GM23338 (cell line): ENCODE measurements around the gene ANKFN1. TPM values are rescaled to one million over a fixed set of nuclear protein-coding genes. Genes with fewer than 3 reads are reported as not detected.

Experiments
- ATAC-seq: fragments of 200-7000 bp; cut with Tn5 transposase; 3 replicates; pipeline ENCODE4 v1.9.1; 2020
- DNase-seq: peaks from one replicate; pipeline ENCODE4 v3.0.0-alpha.2; 2015; ENCODE audit warnings: low spot score
- H2AFZ ChIP-seq: fragments of 200-600 bp; sonication (generic); 2 replicates; pipeline ENCODE4 v1.8.0; 2016; ENCODE audit warnings: antibody characterized with exemption, mild to moderate bottlenecking, moderate library complexity
- H3F3A ChIP-seq: fragments of 200-600 bp; sonication (generic); replicated peaks from 2 replicates; pipeline ENCODE4 v1.8.0; 2017; ENCODE audit warnings: antibody characterized with exemption, mixed run types, low read depth
- H3K27ac ChIP-seq: fragments of 200-600 bp; sonication (generic); 2 replicates; pipeline ENCODE4 v1.6.1; 2016; ENCODE audit warnings: low read depth
- H3K27me3 ChIP-seq: fragments of 200-600 bp; sonication (generic); 2 replicates; pipeline ENCODE4 v1.8.0; 2016; ENCODE audit warnings: mild to moderate bottlenecking, mixed run types, moderate library complexity; ENCODE audit not compliant: insufficient read depth
- H3K36me3 ChIP-seq: fragments of 200-600 bp; sonication (generic); 2 replicates; pipeline ENCODE4 v1.8.0; 2016; ENCODE audit warnings: mild to moderate bottlenecking; ENCODE audit not compliant: insufficient read depth
- H3K4me1 ChIP-seq: fragments of 200-600 bp; sonication (generic); 2 replicates; pipeline ENCODE4 v1.8.0; 2016; ENCODE audit warnings: mild to moderate bottlenecking, moderate library complexity; ENCODE audit not compliant: insufficient read depth
- H3K4me2 ChIP-seq: fragments of 200-600 bp; sonication (generic); 2 replicates; pipeline ENCODE4 v1.7.1; 2017; ENCODE audit warnings: mixed run types
- H3K4me3 ChIP-seq: fragments of 200-600 bp; sonication (generic); 2 replicates; pipeline ENCODE4 v1.6.1; 2016; ENCODE audit warnings: mixed run types
- H3K79me2 ChIP-seq: fragments of 200-600 bp; sonication (generic); replicated peaks from 2 replicates; pipeline ENCODE4 v1.8.0; 2017; ENCODE audit warnings: mild to moderate bottlenecking; ENCODE audit not compliant: insufficient read depth
- H3K9me2 ChIP-seq: fragments of 200-600 bp; sonication (generic); 2 replicates; pipeline ENCODE4 v1.8.0; 2017; ENCODE audit not compliant: insufficient read depth
- H4K20me1 ChIP-seq: fragments of 200-600 bp; sonication (generic); replicated peaks from 2 replicates; pipeline ENCODE4 v1.8.0; 2017; ENCODE audit warnings: mild to moderate bottlenecking; ENCODE audit not compliant: insufficient read depth
- H3K27ac Mint-ChIP-seq: 2 replicates; pipeline ENCODE4 v1.8.0; 2020; ENCODE audit warnings: inconsistent platforms, mild to moderate bottlenecking, moderate library complexity, mixed read lengths
- H3K27me3 Mint-ChIP-seq: 3 replicates; pipeline ENCODE4 v1.8.0; 2022; ENCODE audit warnings: low read depth, mild to moderate bottlenecking, moderate library complexity, mixed read lengths, inconsistent platforms; ENCODE audit not compliant: insufficient read depth, poor library complexity
- H3K36me3 Mint-ChIP-seq: 3 replicates; pipeline ENCODE4 v1.8.0; 2021; ENCODE audit warnings: low read depth, mild to moderate bottlenecking, inconsistent platforms, moderate library complexity, mixed read lengths
- H3K4me1 Mint-ChIP-seq: 3 replicates; pipeline ENCODE4 v1.8.0; 2020; ENCODE audit warnings: mild to moderate bottlenecking, inconsistent platforms, mixed read lengths
- H3K4me3 Mint-ChIP-seq: 3 replicates; pipeline ENCODE4 v1.8.0; 2021; ENCODE audit warnings: moderate library complexity, mild to moderate bottlenecking, inconsistent platforms, mixed read lengths
- H3K9me3 Mint-ChIP-seq: 3 replicates; pipeline ENCODE4 v1.8.0; 2020; ENCODE audit warnings: moderate library complexity, mild to moderate bottlenecking, inconsistent platforms, mixed read lengths
- CREB1 ChIP-seq: fragments of 250-450 bp; sonication (Bioruptor Pico); IDR thresholded peaks from 2 replicates; pipeline ENCODE4 v1.5.0; 2020; ENCODE audit warnings: low read depth, mild to moderate bottlenecking, moderate library complexity
- EZH2 ChIP-seq: fragments of 200-600 bp; sonication (generic); IDR thresholded peaks from one replicate; pipeline ENCODE4 v1.8.0; 2017; ENCODE audit warnings: antibody characterized with exemption, mild to moderate bottlenecking, low read depth; ENCODE audit not compliant: unreplicated experiment
- EZH2phosphoT487 ChIP-seq: fragments of 200-600 bp; sonication (generic); IDR thresholded peaks from one replicate; pipeline ENCODE4 v1.8.1; 2018; ENCODE audit warnings: antibody characterized with exemption; ENCODE audit not compliant: unreplicated experiment
- JUNB ChIP-seq: IDR thresholded peaks from one replicate; pipeline ENCODE4 v1.6.1; 2016; ENCODE audit warnings: antibody characterized with exemption; ENCODE audit not compliant: unreplicated experiment
- NANOG ChIP-seq: IDR thresholded peaks from 2 replicates; pipeline ENCODE4 v1.6.1; 2016; ENCODE audit warnings: antibody characterized with exemption, borderline replicate concordance
- POLR2AphosphoS5 ChIP-seq: IDR thresholded peaks from 2 replicates; pipeline ENCODE4 v1.6.1; 2016; ENCODE audit warnings: antibody characterized with exemption, low read depth
- STAT1 ChIP-seq: IDR thresholded peaks from one replicate; pipeline ENCODE4 v1.6.1; 2016; ENCODE audit warnings: antibody characterized with exemption; ENCODE audit not compliant: unreplicated experiment
- ZNF114 ChIP-seq: fragments of 250-450 bp; sonication (Bioruptor Pico); IDR thresholded peaks from 2 replicates; pipeline ENCODE4 v1.5.0; 2020; ENCODE audit warnings: mild to moderate bottlenecking, moderate library complexity
- ZNF331 ChIP-seq: fragments of 250-450 bp; sonication (Bioruptor Pico); IDR thresholded peaks from 2 replicates; pipeline ENCODE4 v1.5.0; 2020; ENCODE audit warnings: low read depth, mild to moderate bottlenecking, moderate library complexity
- polyA plus RNA-seq: library from polyadenylated mRNA; unstranded; fragments of >200 nt; fragmentation: Nextera tagmentation; extraction: Ambion mirVana; gene quantifications from 2 replicates; pipeline ENCODE4 v1.2.1, GENCODE V29; 2016
- total RNA-seq: library from RNA; depleted of rRNA; stranded (reverse); fragments of >200 nt; shearing (Covaris generic); gene quantifications from 2 replicates; pipeline ENCODE4 v1.2.3, GENCODE V29; 2014
- TF ChIP-seq, protein P1 (sequence below), 2 experiments: fragments of 200-600 bp in 1 of 2; sonication (generic) in 1 of 2; conservative IDR thresholded peaks; 2 replicates each; pipeline versions ENCODE4 v1.5.1 to v1.6.1; 2016 to 2017; ENCODE audit warnings: antibody characterized with exemption in 2 of 2, low read depth in 2 of 2, mild to moderate bottlenecking in 2 of 2, moderate library complexity in 1 of 2
- TF ChIP-seq, protein P2 (sequence below): IDR thresholded peaks from 2 replicates; pipeline ENCODE4 v1.6.1; 2016; ENCODE audit warnings: antibody characterized with exemption
- TF ChIP-seq, protein P3 (sequence below): IDR thresholded peaks from one replicate; pipeline ENCODE4 v1.6.1; 2018; ENCODE audit warnings: antibody characterized with exemption; ENCODE audit not compliant: unreplicated experiment
- TF ChIP-seq, protein P4 (sequence below): fragments of 250-450 bp; sonication (Bioruptor Pico); IDR thresholded peaks from 2 replicates; pipeline ENCODE4 v1.5.0; 2020; ENCODE audit warnings: mild to moderate bottlenecking, moderate library complexity

Gene ANKFN1
- total and polyA plus RNA-seq, 2 experiments from 2014 or later, result not detected

DNA sequence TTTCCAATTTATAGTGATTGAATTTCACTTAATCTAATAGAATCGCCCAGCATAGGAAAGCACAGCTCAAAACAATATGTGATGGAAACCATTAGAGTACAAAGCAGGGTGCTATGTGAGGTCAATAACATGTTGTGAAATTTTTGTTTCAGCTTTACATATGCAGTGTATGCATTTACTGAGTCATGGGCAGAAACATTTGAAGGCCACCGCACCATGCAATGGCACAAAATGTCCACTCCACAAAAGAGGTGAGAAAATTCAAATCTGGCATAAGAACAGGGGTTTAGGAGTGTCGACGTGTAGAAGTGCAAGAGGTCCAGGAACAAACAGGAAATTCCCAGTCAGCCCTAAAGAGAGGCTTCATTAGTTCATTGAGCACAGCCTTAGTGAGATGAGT is 131.2 kb downstream of the ANKFN1 start:
- H3K79me2 ChIP-seq, result no peaks in the 10 kb centered on the region
- ATAC-seq, result no peak
- peaks cover 2% of the 10 kb centered on the region for H3K4me1 ChIP-seq
- no peak overlapping the region for H3K4me3 Mint-ChIP-seq
- no peaks in the 10 kb centered on the region for H3K36me3 Mint-ChIP-seq
- H3K4me2 ChIP-seq, result no peak overlapping the region
- H3K9me3 Mint-ChIP-seq, result no peaks in the 10 kb centered on the region
- H3K9me2 ChIP-seq, result peaks cover 8% of the 10 kb centered on the region; the same call in 1 of the 2 replicates
- DNase-seq, result no peak
- no peaks in the 10 kb centered on the region for H3K27me3 ChIP-seq
- no peaks in the 10 kb centered on the region for H3K36me3 ChIP-seq
- TF ChIP-seq EZH2phosphoT487 (no peak), ZNF331 (CRISPR knock-in tag) (no peak), NANOG (no peak), STAT1 (no peak), CREB1 (CRISPR knock-in tag) (no peak), POLR2AphosphoS5 (no peak), ZNF114 (CRISPR knock-in tag) (no peak), EZH2 (no peak), JUNB (no peak)
- TF ChIP-seq, protein P1, sequence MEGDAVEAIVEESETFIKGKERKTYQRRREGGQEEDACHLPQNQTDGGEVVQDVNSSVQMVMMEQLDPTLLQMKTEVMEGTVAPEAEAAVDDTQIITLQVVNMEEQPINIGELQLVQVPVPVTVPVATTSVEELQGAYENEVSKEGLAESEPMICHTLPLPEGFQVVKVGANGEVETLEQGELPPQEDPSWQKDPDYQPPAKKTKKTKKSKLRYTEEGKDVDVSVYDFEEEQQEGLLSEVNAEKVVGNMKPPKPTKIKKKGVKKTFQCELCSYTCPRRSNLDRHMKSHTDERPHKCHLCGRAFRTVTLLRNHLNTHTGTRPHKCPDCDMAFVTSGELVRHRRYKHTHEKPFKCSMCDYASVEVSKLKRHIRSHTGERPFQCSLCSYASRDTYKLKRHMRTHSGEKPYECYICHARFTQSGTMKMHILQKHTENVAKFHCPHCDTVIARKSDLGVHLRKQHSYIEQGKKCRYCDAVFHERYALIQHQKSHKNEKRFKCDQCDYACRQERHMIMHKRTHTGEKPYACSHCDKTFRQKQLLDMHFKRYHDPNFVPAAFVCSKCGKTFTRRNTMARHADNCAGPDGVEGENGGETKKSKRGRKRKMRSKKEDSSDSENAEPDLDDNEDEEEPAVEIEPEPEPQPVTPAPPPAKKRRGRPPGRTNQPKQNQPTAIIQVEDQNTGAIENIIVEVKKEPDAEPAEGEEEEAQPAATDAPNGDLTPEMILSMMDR (conservative IDR thresholded peaks at IDR 0.05; ENCODE audit: low read depth in 2 of 2), result no peak
- TF ChIP-seq, protein P2, sequence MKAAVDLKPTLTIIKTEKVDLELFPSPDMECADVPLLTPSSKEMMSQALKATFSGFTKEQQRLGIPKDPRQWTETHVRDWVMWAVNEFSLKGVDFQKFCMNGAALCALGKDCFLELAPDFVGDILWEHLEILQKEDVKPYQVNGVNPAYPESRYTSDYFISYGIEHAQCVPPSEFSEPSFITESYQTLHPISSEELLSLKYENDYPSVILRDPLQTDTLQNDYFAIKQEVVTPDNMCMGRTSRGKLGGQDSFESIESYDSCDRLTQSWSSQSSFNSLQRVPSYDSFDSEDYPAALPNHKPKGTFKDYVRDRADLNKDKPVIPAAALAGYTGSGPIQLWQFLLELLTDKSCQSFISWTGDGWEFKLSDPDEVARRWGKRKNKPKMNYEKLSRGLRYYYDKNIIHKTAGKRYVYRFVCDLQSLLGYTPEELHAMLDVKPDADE, result no peak
- TF ChIP-seq, protein P3, sequence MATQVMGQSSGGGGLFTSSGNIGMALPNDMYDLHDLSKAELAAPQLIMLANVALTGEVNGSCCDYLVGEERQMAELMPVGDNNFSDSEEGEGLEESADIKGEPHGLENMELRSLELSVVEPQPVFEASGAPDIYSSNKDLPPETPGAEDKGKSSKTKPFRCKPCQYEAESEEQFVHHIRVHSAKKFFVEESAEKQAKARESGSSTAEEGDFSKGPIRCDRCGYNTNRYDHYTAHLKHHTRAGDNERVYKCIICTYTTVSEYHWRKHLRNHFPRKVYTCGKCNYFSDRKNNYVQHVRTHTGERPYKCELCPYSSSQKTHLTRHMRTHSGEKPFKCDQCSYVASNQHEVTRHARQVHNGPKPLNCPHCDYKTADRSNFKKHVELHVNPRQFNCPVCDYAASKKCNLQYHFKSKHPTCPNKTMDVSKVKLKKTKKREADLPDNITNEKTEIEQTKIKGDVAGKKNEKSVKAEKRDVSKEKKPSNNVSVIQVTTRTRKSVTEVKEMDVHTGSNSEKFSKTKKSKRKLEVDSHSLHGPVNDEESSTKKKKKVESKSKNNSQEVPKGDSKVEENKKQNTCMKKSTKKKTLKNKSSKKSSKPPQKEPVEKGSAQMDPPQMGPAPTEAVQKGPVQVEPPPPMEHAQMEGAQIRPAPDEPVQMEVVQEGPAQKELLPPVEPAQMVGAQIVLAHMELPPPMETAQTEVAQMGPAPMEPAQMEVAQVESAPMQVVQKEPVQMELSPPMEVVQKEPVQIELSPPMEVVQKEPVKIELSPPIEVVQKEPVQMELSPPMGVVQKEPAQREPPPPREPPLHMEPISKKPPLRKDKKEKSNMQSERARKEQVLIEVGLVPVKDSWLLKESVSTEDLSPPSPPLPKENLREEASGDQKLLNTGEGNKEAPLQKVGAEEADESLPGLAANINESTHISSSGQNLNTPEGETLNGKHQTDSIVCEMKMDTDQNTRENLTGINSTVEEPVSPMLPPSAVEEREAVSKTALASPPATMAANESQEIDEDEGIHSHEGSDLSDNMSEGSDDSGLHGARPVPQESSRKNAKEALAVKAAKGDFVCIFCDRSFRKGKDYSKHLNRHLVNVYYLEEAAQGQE, result no peak
- TF ChIP-seq, protein P4, sequence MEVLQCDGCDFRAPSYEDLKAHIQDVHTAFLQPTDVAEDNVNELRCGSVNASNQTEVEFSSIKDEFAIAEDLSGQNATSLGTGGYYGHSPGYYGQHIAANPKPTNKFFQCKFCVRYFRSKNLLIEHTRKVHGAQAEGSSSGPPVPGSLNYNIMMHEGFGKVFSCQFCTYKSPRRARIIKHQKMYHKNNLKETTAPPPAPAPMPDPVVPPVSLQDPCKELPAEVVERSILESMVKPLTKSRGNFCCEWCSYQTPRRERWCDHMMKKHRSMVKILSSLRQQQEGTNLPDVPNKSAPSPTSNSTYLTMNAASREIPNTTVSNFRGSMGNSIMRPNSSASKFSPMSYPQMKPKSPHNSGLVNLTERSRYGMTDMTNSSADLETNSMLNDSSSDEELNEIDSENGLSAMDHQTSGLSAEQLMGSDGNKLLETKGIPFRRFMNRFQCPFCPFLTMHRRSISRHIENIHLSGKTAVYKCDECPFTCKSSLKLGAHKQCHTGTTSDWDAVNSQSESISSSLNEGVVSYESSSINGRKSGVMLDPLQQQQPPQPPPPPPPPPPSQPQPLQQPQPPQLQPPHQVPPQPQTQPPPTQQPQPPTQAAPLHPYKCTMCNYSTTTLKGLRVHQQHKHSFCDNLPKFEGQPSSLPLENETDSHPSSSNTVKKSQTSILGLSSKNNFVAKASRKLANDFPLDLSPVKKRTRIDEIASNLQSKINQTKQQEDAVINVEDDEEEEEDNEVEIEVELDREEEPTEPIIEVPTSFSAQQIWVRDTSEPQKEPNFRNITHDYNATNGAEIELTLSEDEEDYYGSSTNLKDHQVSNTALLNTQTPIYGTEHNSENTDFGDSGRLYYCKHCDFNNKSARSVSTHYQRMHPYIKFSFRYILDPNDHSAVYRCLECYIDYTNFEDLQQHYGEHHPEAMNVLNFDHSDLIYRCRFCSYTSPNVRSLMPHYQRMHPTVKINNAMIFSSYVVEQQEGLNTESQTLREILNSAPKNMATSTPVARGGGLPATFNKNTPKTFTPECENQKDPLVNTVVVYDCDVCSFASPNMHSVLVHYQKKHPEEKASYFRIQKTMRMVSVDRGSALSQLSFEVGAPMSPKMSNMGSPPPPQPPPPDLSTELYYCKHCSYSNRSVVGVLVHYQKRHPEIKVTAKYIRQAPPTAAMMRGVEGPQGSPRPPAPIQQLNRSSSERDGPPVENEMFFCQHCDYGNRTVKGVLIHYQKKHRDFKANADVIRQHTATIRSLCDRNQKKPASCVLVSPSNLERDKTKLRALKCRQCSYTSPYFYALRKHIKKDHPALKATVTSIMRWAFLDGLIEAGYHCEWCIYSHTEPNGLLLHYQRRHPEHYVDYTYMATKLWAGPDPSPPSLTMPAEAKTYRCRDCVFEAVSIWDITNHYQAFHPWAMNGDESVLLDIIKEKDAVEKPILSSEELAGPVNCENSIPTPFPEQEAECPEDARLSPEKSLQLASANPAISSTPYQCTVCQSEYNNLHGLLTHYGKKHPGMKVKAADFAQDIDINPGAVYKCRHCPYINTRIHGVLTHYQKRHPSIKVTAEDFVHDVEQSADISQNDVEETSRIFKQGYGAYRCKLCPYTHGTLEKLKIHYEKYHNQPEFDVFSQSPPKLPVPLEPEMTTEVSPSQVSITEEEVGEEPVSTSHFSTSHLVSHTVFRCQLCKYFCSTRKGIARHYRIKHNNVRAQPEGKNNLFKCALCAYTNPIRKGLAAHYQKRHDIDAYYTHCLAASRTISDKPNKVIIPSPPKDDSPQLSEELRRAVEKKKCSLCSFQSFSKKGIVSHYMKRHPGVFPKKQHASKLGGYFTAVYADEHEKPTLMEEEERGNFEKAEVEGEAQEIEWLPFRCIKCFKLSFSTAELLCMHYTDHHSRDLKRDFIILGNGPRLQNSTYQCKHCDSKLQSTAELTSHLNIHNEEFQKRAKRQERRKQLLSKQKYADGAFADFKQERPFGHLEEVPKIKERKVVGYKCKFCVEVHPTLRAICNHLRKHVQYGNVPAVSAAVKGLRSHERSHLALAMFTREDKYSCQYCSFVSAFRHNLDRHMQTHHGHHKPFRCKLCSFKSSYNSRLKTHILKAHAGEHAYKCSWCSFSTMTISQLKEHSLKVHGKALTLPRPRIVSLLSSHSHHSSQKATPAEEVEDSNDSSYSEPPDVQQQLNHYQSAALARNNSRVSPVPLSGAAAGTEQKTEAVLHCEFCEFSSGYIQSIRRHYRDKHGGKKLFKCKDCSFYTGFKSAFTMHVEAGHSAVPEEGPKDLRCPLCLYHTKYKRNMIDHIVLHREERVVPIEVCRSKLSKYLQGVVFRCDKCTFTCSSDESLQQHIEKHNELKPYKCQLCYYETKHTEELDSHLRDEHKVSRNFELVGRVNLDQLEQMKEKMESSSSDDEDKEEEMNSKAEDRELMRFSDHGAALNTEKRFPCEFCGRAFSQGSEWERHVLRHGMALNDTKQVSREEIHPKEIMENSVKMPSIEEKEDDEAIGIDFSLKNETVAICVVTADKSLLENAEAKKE (CRISPR knock-in tag), result no peak
- H3K4me3 ChIP-seq, result no peak overlapping the region
- H3K27ac Mint-ChIP-seq, result no peak overlapping the region
- no peaks in the 10 kb centered on the region for H3F3A ChIP-seq
- no peak overlapping the region for H3K27ac ChIP-seq
- no peak overlapping the region for H2AFZ ChIP-seq
- peaks cover 2% of the 10 kb centered on the region; the same call in 2 of the 3 replicates for H3K4me1 Mint-ChIP-seq
- no peaks in the 10 kb centered on the region for H4K20me1 ChIP-seq
- H3K27me3 Mint-ChIP-seq, result no peaks in the 10 kb centered on the region
